Hepatocyte (in vitro differentiated cells): ENCODE results near the gene AMIGO1. TPM values are rescaled to one million over a fixed set of nuclear protein-coding genes. Genes with fewer than 3 reads are reported as not detected.

ENCODE experiments used
- DNase-seq: peaks from one replicate; pipeline ENCODE4 v3.0.0-alpha.2; 2016; ENCODE audit warnings: low spot score
- H2AFZ ChIP-seq: fragments of 200-600 bp; sonication (generic); 2 replicates; pipeline ENCODE4 v1.6.0; 2016; ENCODE audit warnings: antibody characterized with exemption, mild to moderate bottlenecking
- H3K27ac ChIP-seq: fragments of 200-600 bp; sonication (generic); 2 replicates; pipeline ENCODE4 v1.5.1; 2016; ENCODE audit warnings: mild to moderate bottlenecking
- H3K27me3 ChIP-seq: fragments of 200-600 bp; sonication (generic); 2 replicates; pipeline ENCODE4 v1.6.1; 2016
- H3K36me3 ChIP-seq: fragments of 200-600 bp; sonication (generic); replicated peaks from 2 replicates; pipeline ENCODE4 v1.5.1; 2016; ENCODE audit warnings: low read depth; ENCODE audit not compliant: insufficient read depth
- H3K4me1 ChIP-seq: fragments of 200-600 bp; sonication (generic); 2 replicates; pipeline ENCODE4 v1.5.1; 2016; ENCODE audit warnings: mild to moderate bottlenecking, moderate library complexity; ENCODE audit not compliant: insufficient read depth
- H3K4me2 ChIP-seq: fragments of 200-600 bp; sonication (generic); 2 replicates; pipeline ENCODE4 v1.6.0; 2016
- H3K4me3 ChIP-seq: fragments of 200-600 bp; sonication (generic); 2 replicates; pipeline ENCODE4 v1.5.1; 2016; ENCODE audit warnings: mild to moderate bottlenecking
- H3K79me2 ChIP-seq: fragments of 200-600 bp; sonication (generic); 2 replicates; pipeline ENCODE4 v1.6.0; 2017; ENCODE audit warnings: mild to moderate bottlenecking
- H3K9me2 ChIP-seq: fragments of 200-600 bp; sonication (generic); replicated peaks from 2 replicates; pipeline ENCODE4 v1.6.0; 2017; ENCODE audit warnings: mild to moderate bottlenecking; ENCODE audit not compliant: insufficient read depth
- H3K9me3 ChIP-seq: fragments of 200-600 bp; sonication (generic); 2 replicates; pipeline ENCODE4 v1.5.1; 2016; ENCODE audit warnings: low read depth, mild to moderate bottlenecking
- H4K20me1 ChIP-seq: fragments of 200-600 bp; sonication (generic); 2 replicates; pipeline ENCODE4 v1.6.0; 2016; ENCODE audit warnings: mild to moderate bottlenecking; ENCODE audit not compliant: insufficient read depth, poor library complexity, severe bottlenecking
- CTCF ChIP-seq: fragments of 200-600 bp; sonication (generic); IDR thresholded peaks from 2 replicates; pipeline ENCODE4 v1.5.1; 2016; ENCODE audit warnings: antibody characterized with exemption, mild to moderate bottlenecking; ENCODE audit not compliant: poor library complexity
- EZH2 ChIP-seq: fragments of 200-600 bp; sonication (generic); IDR thresholded peaks from 2 replicates; pipeline ENCODE4 v1.6.1; 2016; ENCODE audit warnings: antibody characterized with exemption, mild to moderate bottlenecking, borderline replicate concordance
- EZH2phosphoT487 ChIP-seq: fragments of 200-600 bp; sonication (generic); IDR thresholded peaks from one replicate; pipeline ENCODE4 v1.6.1; 2018; ENCODE audit warnings: antibody characterized with exemption, mild to moderate bottlenecking, low read depth, moderate library complexity; ENCODE audit not compliant: unreplicated experiment, severe bottlenecking
- WGBS: methylation state at CpG from one replicate; pipeline ENCODE4 v1.1.6; 2016; ENCODE audit warnings: low lambda C conversion rate; ENCODE audit errors: missing lambda C conversion rate; 5-methylcytosine and 5-hydroxymethylcytosine counted together
- polyA plus RNA-seq: library from polyadenylated mRNA; unstranded; fragments of >200 nt; fragmentation: Nextera tagmentation; extraction: Ambion mirVana; gene quantifications from 2 replicates; pipeline ENCODE4 v1.2.1, GENCODE V29; 2016
- total RNA-seq: library from RNA; depleted of rRNA; stranded (reverse); fragments of >200 nt; gene quantifications from 2 replicates; pipeline ENCODE4 v1.2.3, GENCODE V29; 2014

Gene AMIGO1
- total and polyA plus RNA-seq, 2 experiments from 2014 or later = 2.0 to 4.1 TPM

- Histone ChIP-seq H3K4me3 (no peak overlapping the region), H3K27me3 (peaks cover 3% of the 10 kb centered on the region), H3K36me3 (no peaks in the 10 kb centered on the region), H3K79me2 (peaks cover 10% of the 10 kb centered on the region), H4K20me1 (no peaks in the 10 kb centered on the region), H3K4me1 (peaks cover 15% of the 10 kb centered on the region), H3K9me2 (no peaks in the 10 kb centered on the region), H3K9me3 (no peaks in the 10 kb centered on the region), H2AFZ (no peak overlapping the region), H3K27ac (no peak overlapping the region), H3K4me2 (no peak overlapping the region)
- WGBS = 72% methylated on average over 4 of the region's 5 CpGs
- TF ChIP-seq EZH2 (no peak), CTCF (no peak), EZH2phosphoT487 (no peak)
- no peak for DNase-seq
Measured at GRCh38 chr1:109487261-109487660, 22.3 kb downstream of the AMIGO1 start.

- no peak overlapping the region for H2AFZ ChIP-seq
- peak overlapping the region; percentile 96 for H3K4me3 ChIP-seq
- H3K4me2 ChIP-seq = peak overlapping the region; percentile 98
- TF ChIP-seq EZH2 = no peak
- peaks cover 16% of the 10 kb centered on the region for H3K27me3 ChIP-seq
- peaks cover 10% of the 10 kb centered on the region for H3K79me2 ChIP-seq
- no peak for DNase-seq
- no peaks in the 10 kb centered on the region for H3K9me2 ChIP-seq
- H4K20me1 ChIP-seq = no peaks in the 10 kb centered on the region
- no peaks in the 10 kb centered on the region for H3K9me3 ChIP-seq
- WGBS = 19% methylated on average over 3 of the region's 3 CpGs
- H3K27ac ChIP-seq = peak overlapping the region; percentile 99
- H3K4me1 ChIP-seq = peaks cover 15% of the 10 kb centered on the region
- no peaks in the 10 kb centered on the region for H3K36me3 ChIP-seq
Measured at GRCh38 chr1:109485001-109485400, 24.5 kb downstream of the AMIGO1 start.

- H3K27me3 ChIP-seq = peaks cover 16% of the 10 kb centered on the region
- H3K4me1 ChIP-seq = peaks cover 15% of the 10 kb centered on the region
- 12% methylated on average over 15 of the region's 15 CpGs for WGBS
- H3K4me2 ChIP-seq = peak overlapping the region; percentile 98
- H4K20me1 ChIP-seq = no peaks in the 10 kb centered on the region
- H3K9me3 ChIP-seq = no peaks in the 10 kb centered on the region
- peak overlapping the region; percentile 96 for H3K4me3 ChIP-seq
- H2AFZ ChIP-seq = peak overlapping the region; percentile 94
- TF ChIP-seq EZH2phosphoT487 (no peak), EZH2 (no peak)
- H3K9me2 ChIP-seq = no peaks in the 10 kb centered on the region
- H3K27ac ChIP-seq = peak overlapping the region; percentile 99
- peaks cover 10% of the 10 kb centered on the region for H3K79me2 ChIP-seq
- H3K36me3 ChIP-seq = no peaks in the 10 kb centered on the region
- no peak for DNase-seq
Measured at GRCh38 chr1:109484519-109484975, 25.0 kb downstream of the AMIGO1 start.

GRCh38 chr1:109483672-109484518 is 25.6 kb downstream of the AMIGO1 start, which contains the start of gene ATXN7L2:
ATXN7L2 (plus strand) TSS chr1:109483905; CDS start chr1:109483954, 49 bp downstream.
- H3K9me3 ChIP-seq = no peaks in the 10 kb centered on the region
- H3K36me3 ChIP-seq = no peaks in the 10 kb centered on the region
- peaks cover 15% of the 10 kb centered on the region for H3K4me1 ChIP-seq
- H2AFZ ChIP-seq = peak within 1 kb of the TSS; percentile 99
- peak within 1 kb of the TSS; percentile 99 for H3K4me2 ChIP-seq
- WGBS = 1% methylated on average over 9 of the region's 73 CpGs
- no peaks in the 10 kb centered on the region for H4K20me1 ChIP-seq
- H3K79me2 ChIP-seq = peaks cover 10% of the 10 kb centered on the region
- TF ChIP-seq CTCF = no peak
- TF ChIP-seq EZH2phosphoT487 = no peak
- no peak for TF ChIP-seq EZH2
- H3K9me2 ChIP-seq = no peaks in the 10 kb centered on the region
- H3K27me3 ChIP-seq = peaks cover 16% of the 10 kb centered on the region
- peak; percentile 97 for DNase-seq
- peak within 1 kb of the TSS; percentile 96 for H3K4me3 ChIP-seq
- H3K27ac ChIP-seq = peak within 1 kb of the TSS; percentile 99
